PFSK-1 (cell line): ENCODE data around the gene HLA-DMA.

Experiments
- POLR2AphosphoS5 ChIP-seq: IDR thresholded peaks from 2 replicates; pipeline ENCODE4 v1.6.1; 2012; ENCODE audit warnings: low read depth, mild to moderate bottlenecking, control low read depth, low read length, moderate library complexity
- SIN3A ChIP-seq: IDR thresholded peaks from 2 replicates; pipeline ENCODE4 v1.6.1; 2012; ENCODE audit warnings: mild to moderate bottlenecking, low read length, moderate library complexity, borderline replicate concordance; ENCODE audit not compliant: insufficient read depth

- TF ChIP-seq POLR2AphosphoS5 (no peak), SIN3A (no peak)
These were observed 31.2 kb upstream of the HLA-DMA start for GRCh38 chr6:32983964-32984621.
